Astrocyte (in vitro differentiated cells and primary cell): Measurements from ENCODE around the gene TMTC1. TPM values are rescaled to one million over a fixed set of nuclear protein-coding genes. Genes with fewer than 3 reads are reported as not detected.

ENCODE experiments used
- DNase-seq: peaks from one replicate; pipeline ENCODE4 v3.0.0-alpha.2; 2010; ENCODE audit warnings: low read depth
- FAIRE-seq: peaks from 2 replicates; lab custom pipeline; 2011; peaks lifted over from hg19 to GRCh38; lab: Jason Lieb, UNC
- H2AFZ ChIP-seq: 2 replicates; pipeline ENCODE4 v1.6.0; 2012; ENCODE audit warnings: low read depth, low read length, inconsistent platforms
- H3K27ac ChIP-seq: 2 replicates; pipeline ENCODE4 v1.5.1; 2011; ENCODE audit warnings: low read depth, low read length, inconsistent platforms
- H3K27me3 ChIP-seq: 2 replicates; pipeline ENCODE4 v1.6.0; 2011; ENCODE audit warnings: low read length, inconsistent platforms; ENCODE audit not compliant: insufficient read depth
- H3K36me3 ChIP-seq: 2 replicates; pipeline ENCODE4 v1.5.1; 2011; ENCODE audit warnings: low read length, inconsistent platforms; ENCODE audit not compliant: insufficient read depth
- H3K4me1 ChIP-seq: 2 replicates; pipeline ENCODE4 v1.5.1; 2011; ENCODE audit warnings: low read length, inconsistent platforms; ENCODE audit not compliant: insufficient read depth
- H3K4me2 ChIP-seq: 2 replicates; pipeline ENCODE4 v1.6.0; 2012; ENCODE audit warnings: low read length, inconsistent platforms
- H3K4me3 ChIP-seq: 2 replicates; pipeline ENCODE4 v1.5.1; 2011; ENCODE audit warnings: low read depth, mild to moderate bottlenecking, low read length, inconsistent platforms; ENCODE audit not compliant: insufficient read depth
- H3K79me2 ChIP-seq: 2 replicates; pipeline ENCODE4 v1.6.0; 2012; ENCODE audit warnings: mild to moderate bottlenecking, low read length, inconsistent platforms; ENCODE audit not compliant: insufficient read depth
- H3K9ac ChIP-seq: 2 replicates; pipeline ENCODE4 v1.6.0; 2012; ENCODE audit warnings: mild to moderate bottlenecking, low read length, inconsistent platforms
- H3K9me3 ChIP-seq: 2 replicates; pipeline ENCODE4 v1.5.1; 2012; ENCODE audit warnings: low read depth, mild to moderate bottlenecking, low read length, inconsistent platforms; ENCODE audit not compliant: insufficient read depth
- H4K20me1 ChIP-seq: 2 replicates; pipeline ENCODE4 v1.6.0; 2012; ENCODE audit warnings: low read length, inconsistent platforms; ENCODE audit not compliant: insufficient read depth
- H3K27ac Mint-ChIP-seq: one replicate; pipeline ENCODE4 v1.8.0; 2021; ENCODE audit warnings: mild to moderate bottlenecking, mixed read lengths; ENCODE audit not compliant: unreplicated experiment
- H3K27me3 Mint-ChIP-seq: one replicate; pipeline ENCODE4 v1.8.0; 2021; ENCODE audit warnings: low read depth, mixed read lengths; ENCODE audit not compliant: unreplicated experiment
- H3K36me3 Mint-ChIP-seq: one replicate; pipeline ENCODE4 v1.8.0; 2021; ENCODE audit warnings: low read depth, mixed read lengths; ENCODE audit not compliant: unreplicated experiment
- H3K4me1 Mint-ChIP-seq: one replicate; pipeline ENCODE4 v1.8.0; 2021; ENCODE audit warnings: low read depth, mixed read lengths; ENCODE audit not compliant: unreplicated experiment
- H3K4me3 Mint-ChIP-seq: one replicate; pipeline ENCODE4 v1.8.0; 2021; ENCODE audit warnings: mild to moderate bottlenecking, moderate library complexity, mixed read lengths; ENCODE audit not compliant: unreplicated experiment
- H3K9me3 Mint-ChIP-seq: one replicate; pipeline ENCODE4 v1.8.0; 2021; ENCODE audit warnings: mild to moderate bottlenecking, mixed read lengths; ENCODE audit not compliant: unreplicated experiment
- EZH2 ChIP-seq: IDR thresholded peaks from 2 replicates; pipeline ENCODE4 v1.6.1; 2012; ENCODE audit warnings: mild to moderate bottlenecking, low read length, inconsistent platforms; ENCODE audit not compliant: insufficient read depth
- total RNA-seq: library from RNA; stranded (reverse); gene quantifications from 2 replicates; pipeline ENCODE4 v1.2.1, GENCODE V29; 2021
- TF ChIP-seq, protein P1 (sequence below): IDR thresholded peaks from 2 replicates; pipeline ENCODE4 v1.5.1; 2011; ENCODE audit warnings: low read depth, mild to moderate bottlenecking, inconsistent platforms, low read length, moderate library complexity; ENCODE audit not compliant: insufficient read depth

The TMTC1 gene
- total RNA-seq, 1 donor from 2014 or later = 4.7 TPM

DNA sequence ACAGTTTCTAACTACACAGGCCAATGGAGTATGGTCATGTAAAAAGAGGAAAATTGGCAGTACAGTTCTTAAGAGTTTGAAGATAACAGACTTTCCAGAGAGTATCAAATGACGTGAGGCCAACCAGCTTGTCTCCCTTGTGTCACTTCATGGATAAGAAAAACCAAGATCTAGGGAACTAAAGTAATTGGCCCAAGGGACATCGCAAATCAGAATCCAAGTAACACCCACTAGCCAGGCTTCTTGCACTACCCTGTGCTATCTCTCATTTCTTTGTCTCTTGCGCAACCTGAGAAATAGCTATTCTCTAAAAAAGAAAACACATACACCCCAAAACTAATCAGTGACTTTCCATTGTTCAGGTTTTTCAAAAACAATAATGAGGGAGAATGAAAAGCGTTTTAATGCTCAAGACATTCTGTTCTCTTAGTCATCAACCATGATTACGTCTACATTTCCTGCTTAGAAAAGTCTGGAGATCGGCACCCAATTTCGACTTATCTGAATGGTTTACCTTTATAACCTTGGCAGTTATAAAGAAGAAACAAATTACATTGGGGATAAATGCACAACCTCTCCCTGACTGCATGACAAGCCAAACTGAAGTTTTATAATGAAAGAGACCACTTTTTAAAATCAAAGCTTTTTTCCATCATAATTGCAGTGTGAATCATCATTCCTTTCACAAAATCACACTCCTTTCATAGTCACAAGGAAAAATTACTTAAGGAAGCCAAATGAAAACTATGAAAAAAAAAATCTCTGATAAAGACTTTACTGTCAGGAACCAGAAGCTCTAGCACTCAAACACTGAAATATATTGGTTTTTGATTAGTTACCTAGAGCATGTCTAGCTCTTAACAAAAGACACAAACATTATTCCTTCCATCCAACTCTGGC, 42.1 kb downstream of the TMTC1 start:
- peak; percentile 94 for DNase-seq
- H3K27me3 Mint-ChIP-seq = no peaks in the 10 kb centered on the region
- no peak for FAIRE-seq
- H3K4me3 Mint-ChIP-seq = peak overlapping the region; percentile 4
- peak overlapping the region; percentile 39 for H3K9ac ChIP-seq
- no peaks in the 10 kb centered on the region for H3K79me2 ChIP-seq
- H3K27me3 ChIP-seq = no peaks in the 10 kb centered on the region
- H2AFZ ChIP-seq = peak overlapping the region; percentile 29
- no peaks in the 10 kb centered on the region for H3K36me3 ChIP-seq
- TF ChIP-seq, protein P1, sequence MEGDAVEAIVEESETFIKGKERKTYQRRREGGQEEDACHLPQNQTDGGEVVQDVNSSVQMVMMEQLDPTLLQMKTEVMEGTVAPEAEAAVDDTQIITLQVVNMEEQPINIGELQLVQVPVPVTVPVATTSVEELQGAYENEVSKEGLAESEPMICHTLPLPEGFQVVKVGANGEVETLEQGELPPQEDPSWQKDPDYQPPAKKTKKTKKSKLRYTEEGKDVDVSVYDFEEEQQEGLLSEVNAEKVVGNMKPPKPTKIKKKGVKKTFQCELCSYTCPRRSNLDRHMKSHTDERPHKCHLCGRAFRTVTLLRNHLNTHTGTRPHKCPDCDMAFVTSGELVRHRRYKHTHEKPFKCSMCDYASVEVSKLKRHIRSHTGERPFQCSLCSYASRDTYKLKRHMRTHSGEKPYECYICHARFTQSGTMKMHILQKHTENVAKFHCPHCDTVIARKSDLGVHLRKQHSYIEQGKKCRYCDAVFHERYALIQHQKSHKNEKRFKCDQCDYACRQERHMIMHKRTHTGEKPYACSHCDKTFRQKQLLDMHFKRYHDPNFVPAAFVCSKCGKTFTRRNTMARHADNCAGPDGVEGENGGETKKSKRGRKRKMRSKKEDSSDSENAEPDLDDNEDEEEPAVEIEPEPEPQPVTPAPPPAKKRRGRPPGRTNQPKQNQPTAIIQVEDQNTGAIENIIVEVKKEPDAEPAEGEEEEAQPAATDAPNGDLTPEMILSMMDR = no peak
- TF ChIP-seq EZH2 = no peak
- no peaks in the 10 kb centered on the region for H4K20me1 ChIP-seq
- peaks cover 31% of the 10 kb centered on the region for H3K4me1 Mint-ChIP-seq
- H3K4me3 ChIP-seq = peak overlapping the region; percentile 43
- H3K36me3 Mint-ChIP-seq = no peaks in the 10 kb centered on the region
- no peaks in the 10 kb centered on the region for H3K9me3 Mint-ChIP-seq
- H3K27ac Mint-ChIP-seq = peak overlapping the region; percentile 83
- peaks cover 13% of the 10 kb centered on the region for H3K4me1 ChIP-seq
- H3K9me3 ChIP-seq = no peaks in the 10 kb centered on the region
- peak overlapping the region; percentile 83 for H3K27ac ChIP-seq
- H3K4me2 ChIP-seq = peak overlapping the region; percentile 81

DNA sequence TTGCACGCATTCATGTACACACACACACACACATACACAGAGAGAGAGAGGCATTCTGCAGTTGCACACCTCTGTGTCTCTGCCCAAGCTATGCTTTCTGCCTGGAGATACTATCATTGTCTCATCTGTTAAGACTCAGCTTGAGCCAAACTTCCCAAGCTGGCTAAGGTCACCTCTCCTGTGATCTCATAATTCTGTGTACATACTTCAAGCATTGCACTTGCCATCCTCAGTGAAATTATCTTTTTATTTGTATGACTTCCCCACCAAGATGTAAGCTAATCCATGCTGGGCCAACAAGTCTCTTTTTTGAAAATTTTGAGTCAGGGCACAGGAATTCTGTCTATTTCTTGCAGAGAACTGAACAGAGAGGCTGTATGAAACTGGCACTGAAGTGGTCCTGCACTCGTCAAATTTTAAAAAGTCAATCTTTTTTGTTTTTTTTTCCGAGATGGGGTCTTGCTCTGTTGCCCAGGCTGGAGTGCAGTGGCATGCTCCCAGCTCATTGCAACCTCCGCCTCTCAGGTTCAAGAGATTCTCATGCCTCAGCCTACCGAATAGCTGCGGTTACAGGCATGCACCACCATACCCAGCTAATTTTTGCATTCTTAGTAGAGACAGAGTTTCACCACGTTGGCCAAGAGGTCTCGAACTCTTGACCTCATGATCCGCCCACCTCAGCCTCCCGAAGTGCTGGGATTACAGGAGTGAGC, 44.3 kb downstream of the TMTC1 start:
- no peak for TF ChIP-seq EZH2
- TF ChIP-seq, protein P1 = no peak
- Histone ChIP-seq H3K79me2 (no peaks in the 10 kb centered on the region), H3K4me2 (no peak overlapping the region), H3K36me3 (no peaks in the 10 kb centered on the region), H3K27me3 (no peaks in the 10 kb centered on the region), H3K27ac (no peak overlapping the region), H3K9ac (no peak overlapping the region), H3K9me3 (no peaks in the 10 kb centered on the region), H3K4me1 (peaks cover 13% of the 10 kb centered on the region), H4K20me1 (no peaks in the 10 kb centered on the region), H2AFZ (no peak overlapping the region), H3K4me3 (no peak overlapping the region)
- H3K36me3 Mint-ChIP-seq = no peaks in the 10 kb centered on the region
- no peaks in the 10 kb centered on the region for H3K9me3 Mint-ChIP-seq
- no peaks in the 10 kb centered on the region for H3K27me3 Mint-ChIP-seq
- H3K27ac Mint-ChIP-seq = peak overlapping the region; percentile 30
- DNase-seq = peak; percentile 48
- no peak for FAIRE-seq
- peaks cover 29% of the 10 kb centered on the region for H3K4me1 Mint-ChIP-seq
- no peak overlapping the region for H3K4me3 Mint-ChIP-seq
